SU-DHL-6 (cell line): Measurements from ENCODE around the gene VEZT.

Source experiments
- H2AFZ ChIP-seq: fragments of 200-600 bp; sonication (generic); 2 replicates; pipeline ENCODE4 v1.6.1; 2014; ENCODE audit warnings: low read depth, mild to moderate bottlenecking, moderate library complexity, mixed read lengths, antibody characterized with exemption, low read length; ENCODE audit not compliant: severe bottlenecking
- H3F3A ChIP-seq: fragments of 200-600 bp; shearing (Covaris generic); 2 replicates; pipeline ENCODE4 v1.6.0; 2016; ENCODE audit warnings: antibody characterized with exemption, mild to moderate bottlenecking; ENCODE audit not compliant: insufficient read depth
- H3K27ac ChIP-seq: fragments of 200-600 bp; sonication (generic); 2 replicates; pipeline ENCODE4 v1.5.1; 2016; ENCODE audit warnings: low read depth, mild to moderate bottlenecking, low read length, moderate library complexity, mixed read lengths
- H3K27me3 ChIP-seq: fragments of 200-600 bp; sonication (generic), shearing (Covaris generic); 2 replicates; pipeline ENCODE4 v1.6.0; 2014; ENCODE audit warnings: mild to moderate bottlenecking, low read length
- H3K36me3 ChIP-seq: fragments of 200-600 bp; sonication (generic); 2 replicates; pipeline ENCODE4 v1.6.1; 2014; ENCODE audit warnings: mild to moderate bottlenecking, low read length, mixed read lengths
- H3K4me2 ChIP-seq: fragments of 300-600, 200-600 bp; shearing (Covaris generic), sonication (generic); 2 replicates; pipeline ENCODE4 v1.6.0; 2014; ENCODE audit warnings: low read length, low read depth, mild to moderate bottlenecking; ENCODE audit not compliant: poor library complexity, severe bottlenecking
- H3K4me3 ChIP-seq: fragments of 200-600 bp; sonication (generic); 2 replicates; pipeline ENCODE4 v1.5.1; 2014; ENCODE audit warnings: antibody characterized with exemption, low read length, mild to moderate bottlenecking, mixed read lengths; ENCODE audit not compliant: insufficient read depth, poor library complexity, severe bottlenecking
- H3K79me2 ChIP-seq: fragments of 200-600 bp; sonication (generic); 2 replicates; pipeline ENCODE4 v1.6.1; 2014; ENCODE audit warnings: mild to moderate bottlenecking, low read length, moderate library complexity; ENCODE audit not compliant: insufficient read depth
- H3K9ac ChIP-seq: fragments of 200-600 bp; sonication (generic); 2 replicates; pipeline ENCODE4 v1.7.0; 2014; ENCODE audit warnings: mild to moderate bottlenecking, low read length
- H3K9me2 ChIP-seq: fragments of 200-600 bp; sonication (generic); replicated peaks from 2 replicates; pipeline ENCODE4 v1.6.1; 2014; ENCODE audit warnings: low read length; ENCODE audit not compliant: insufficient read depth
- H3K9me3 ChIP-seq: fragments of 200-600 bp; sonication (generic); 2 replicates; pipeline ENCODE4 v1.6.1; 2014; ENCODE audit warnings: low read length, mixed read lengths; ENCODE audit not compliant: insufficient read depth
- H4K20me1 ChIP-seq: fragments of 200-600 bp; sonication (generic); 2 replicates; pipeline ENCODE4 v1.6.1; 2014; ENCODE audit warnings: low read depth, mild to moderate bottlenecking, antibody characterized with exemption, low read length, moderate library complexity, mixed read lengths
- EZH2phosphoT487 ChIP-seq: fragments of 200-600 bp; sonication (generic), shearing (Covaris generic); conservative IDR thresholded peaks from 2 replicates; pipeline ENCODE4 v1.6.1; 2018; ENCODE audit warnings: mild to moderate bottlenecking, antibody characterized with exemption, low read length, moderate library complexity, mixed read lengths
- TF ChIP-seq, protein P1 (sequence below): fragments of 200-600 bp; sonication (generic); IDR thresholded peaks from one replicate; pipeline ENCODE4 v1.5.1; 2017; ENCODE audit warnings: antibody characterized with exemption, mild to moderate bottlenecking, low read length, moderate library complexity; ENCODE audit not compliant: insufficient read depth, poor library complexity, severe bottlenecking

The VEZT gene

GRCh38 chr12:95201056-95201670, 16.4 kb upstream of the VEZT start:
- no peaks in the 10 kb centered on the region for H3F3A ChIP-seq
- no peaks in the 10 kb centered on the region for H3K9me2 ChIP-seq
- no peak overlapping the region for H3K9ac ChIP-seq
- H3K27me3 ChIP-seq = no peaks in the 10 kb centered on the region
- no peak overlapping the region for H3K4me2 ChIP-seq
- H4K20me1 ChIP-seq = no peaks in the 10 kb centered on the region
- no peak overlapping the region for H3K27ac ChIP-seq
- no peak overlapping the region for H2AFZ ChIP-seq
- no peak overlapping the region for H3K4me3 ChIP-seq
- TF ChIP-seq, protein P1, sequence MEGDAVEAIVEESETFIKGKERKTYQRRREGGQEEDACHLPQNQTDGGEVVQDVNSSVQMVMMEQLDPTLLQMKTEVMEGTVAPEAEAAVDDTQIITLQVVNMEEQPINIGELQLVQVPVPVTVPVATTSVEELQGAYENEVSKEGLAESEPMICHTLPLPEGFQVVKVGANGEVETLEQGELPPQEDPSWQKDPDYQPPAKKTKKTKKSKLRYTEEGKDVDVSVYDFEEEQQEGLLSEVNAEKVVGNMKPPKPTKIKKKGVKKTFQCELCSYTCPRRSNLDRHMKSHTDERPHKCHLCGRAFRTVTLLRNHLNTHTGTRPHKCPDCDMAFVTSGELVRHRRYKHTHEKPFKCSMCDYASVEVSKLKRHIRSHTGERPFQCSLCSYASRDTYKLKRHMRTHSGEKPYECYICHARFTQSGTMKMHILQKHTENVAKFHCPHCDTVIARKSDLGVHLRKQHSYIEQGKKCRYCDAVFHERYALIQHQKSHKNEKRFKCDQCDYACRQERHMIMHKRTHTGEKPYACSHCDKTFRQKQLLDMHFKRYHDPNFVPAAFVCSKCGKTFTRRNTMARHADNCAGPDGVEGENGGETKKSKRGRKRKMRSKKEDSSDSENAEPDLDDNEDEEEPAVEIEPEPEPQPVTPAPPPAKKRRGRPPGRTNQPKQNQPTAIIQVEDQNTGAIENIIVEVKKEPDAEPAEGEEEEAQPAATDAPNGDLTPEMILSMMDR = no peak
- no peak for TF ChIP-seq EZH2phosphoT487
- no peaks in the 10 kb centered on the region for H3K9me3 ChIP-seq
- H3K36me3 ChIP-seq = no peaks in the 10 kb centered on the region
- no peaks in the 10 kb centered on the region for H3K79me2 ChIP-seq

DNA sequence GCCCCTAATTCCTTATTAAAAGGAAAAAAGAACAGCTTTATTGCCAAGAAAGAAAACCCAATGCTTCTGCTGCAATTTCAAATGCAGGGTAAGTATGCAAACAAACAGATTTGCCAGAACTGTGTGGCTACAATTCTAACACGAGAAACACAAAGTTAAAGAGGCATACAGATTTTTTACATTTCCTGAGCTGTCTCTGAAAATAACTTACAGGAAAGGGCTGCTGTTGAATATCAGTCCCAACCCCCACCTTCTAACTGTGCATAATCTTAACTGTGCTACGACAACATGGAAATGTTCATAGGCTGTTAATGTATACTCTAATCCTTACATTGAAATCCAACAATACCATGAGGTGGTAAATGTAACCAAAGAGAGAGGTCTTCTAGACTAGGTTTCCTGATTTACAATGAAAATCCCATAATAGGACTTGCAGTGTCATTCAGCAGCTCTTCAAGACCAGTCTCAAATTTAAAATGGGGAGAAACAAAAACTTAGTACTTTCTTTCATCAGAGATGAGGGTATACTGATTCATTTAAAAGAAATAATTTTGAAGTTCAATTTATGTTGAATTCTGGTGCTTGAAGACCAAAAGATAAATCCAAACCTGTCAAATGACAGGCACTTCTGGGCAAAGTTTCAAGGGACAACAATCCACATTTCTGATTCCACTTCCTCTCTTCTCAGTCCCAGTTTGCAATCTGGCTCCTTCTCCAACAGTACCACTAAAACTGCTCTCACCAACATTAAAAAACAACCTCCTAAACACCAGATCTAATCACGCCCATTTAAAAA, 14.7 kb upstream of the VEZT start:
- Histone ChIP-seq H3K4me3 (no peak overlapping the region), H3K9me3 (no peaks in the 10 kb centered on the region), H3K27ac (no peak overlapping the region), H3F3A (no peaks in the 10 kb centered on the region), H3K4me2 (no peak overlapping the region), H2AFZ (no peak overlapping the region), H3K9me2 (no peaks in the 10 kb centered on the region), H4K20me1 (no peaks in the 10 kb centered on the region), H3K9ac (no peak overlapping the region), H3K36me3 (no peaks in the 10 kb centered on the region), H3K79me2 (no peaks in the 10 kb centered on the region), H3K27me3 (no peaks in the 10 kb centered on the region)
- TF ChIP-seq, protein P1 = no peak
- TF ChIP-seq EZH2phosphoT487 = no peak

DNA sequence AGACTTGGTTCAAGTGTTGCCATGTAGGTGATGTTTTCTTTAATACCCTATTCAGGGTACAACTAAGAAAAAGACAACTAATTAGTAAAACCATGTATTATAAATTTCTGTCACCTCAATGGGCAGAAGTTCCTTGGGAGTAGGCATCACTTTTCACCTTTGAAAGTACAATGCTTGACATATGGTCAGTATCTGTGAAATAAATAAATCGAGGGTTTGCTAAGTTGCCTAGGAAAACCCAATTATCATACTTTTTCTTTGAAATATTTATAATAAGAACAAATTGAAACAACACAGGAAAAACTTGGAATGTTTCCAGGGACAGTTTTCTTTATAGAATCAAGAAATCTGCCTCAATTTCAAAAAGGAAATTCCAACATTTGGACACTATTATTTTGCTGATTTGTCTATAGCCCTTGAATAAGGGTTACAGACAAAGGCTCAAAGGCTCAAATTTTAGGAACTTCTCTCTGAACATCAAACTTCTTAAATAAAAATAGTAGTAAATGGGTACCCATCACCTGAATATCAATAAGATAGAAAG, 14.0 kb upstream of the VEZT start:
- no peaks in the 10 kb centered on the region for H3F3A ChIP-seq
- no peaks in the 10 kb centered on the region for H3K9me3 ChIP-seq
- no peak overlapping the region for H2AFZ ChIP-seq
- no peak overlapping the region for H3K27ac ChIP-seq
- TF ChIP-seq, protein P1 = no peak
- no peak for TF ChIP-seq EZH2phosphoT487
- no peaks in the 10 kb centered on the region for H3K9me2 ChIP-seq
- H3K4me2 ChIP-seq = no peak overlapping the region
- H3K4me3 ChIP-seq = no peak overlapping the region
- H3K9ac ChIP-seq = no peak overlapping the region
- H3K27me3 ChIP-seq = no peaks in the 10 kb centered on the region
- no peaks in the 10 kb centered on the region for H4K20me1 ChIP-seq
- no peaks in the 10 kb centered on the region for H3K79me2 ChIP-seq
- no peaks in the 10 kb centered on the region for H3K36me3 ChIP-seq
